ENCODE measurements around the gene CRK. TPM values are rescaled to one million over a fixed set of nuclear protein-coding genes. Genes with fewer than 3 reads are reported as not detected.
A peak's percentile ranks its signal among the peaks of the same experiment; 100 is the strongest.

The CRK gene
- total RNA-seq, 1 donor, result 109 TPM

- no peaks in the 10 kb centered on the region for H3K9me3 ChIP-seq (ENCODE audit: low read depth, low read length)
- DNase-seq (ENCODE audit: insufficient read length, low spot score, missing footprints), result peak; percentile 97
- TF ChIP-seq, protein P1, sequence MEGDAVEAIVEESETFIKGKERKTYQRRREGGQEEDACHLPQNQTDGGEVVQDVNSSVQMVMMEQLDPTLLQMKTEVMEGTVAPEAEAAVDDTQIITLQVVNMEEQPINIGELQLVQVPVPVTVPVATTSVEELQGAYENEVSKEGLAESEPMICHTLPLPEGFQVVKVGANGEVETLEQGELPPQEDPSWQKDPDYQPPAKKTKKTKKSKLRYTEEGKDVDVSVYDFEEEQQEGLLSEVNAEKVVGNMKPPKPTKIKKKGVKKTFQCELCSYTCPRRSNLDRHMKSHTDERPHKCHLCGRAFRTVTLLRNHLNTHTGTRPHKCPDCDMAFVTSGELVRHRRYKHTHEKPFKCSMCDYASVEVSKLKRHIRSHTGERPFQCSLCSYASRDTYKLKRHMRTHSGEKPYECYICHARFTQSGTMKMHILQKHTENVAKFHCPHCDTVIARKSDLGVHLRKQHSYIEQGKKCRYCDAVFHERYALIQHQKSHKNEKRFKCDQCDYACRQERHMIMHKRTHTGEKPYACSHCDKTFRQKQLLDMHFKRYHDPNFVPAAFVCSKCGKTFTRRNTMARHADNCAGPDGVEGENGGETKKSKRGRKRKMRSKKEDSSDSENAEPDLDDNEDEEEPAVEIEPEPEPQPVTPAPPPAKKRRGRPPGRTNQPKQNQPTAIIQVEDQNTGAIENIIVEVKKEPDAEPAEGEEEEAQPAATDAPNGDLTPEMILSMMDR (IDR thresholded peaks at IDR 0.05; ENCODE audit: extremely low read depth, low read depth, low read length), result no peak
- H3K4me3 ChIP-seq (ENCODE audit: insufficient read depth, low read length), result no peak overlapping the region
- H4K20me1 ChIP-seq (ENCODE audit: insufficient read depth, low read length), result no peaks in the 10 kb centered on the region
- H3K27ac ChIP-seq (ENCODE audit: low read depth, low read length), result peak overlapping the region; percentile 11
- H3K36me3 ChIP-seq (ENCODE audit: insufficient read depth, low read length), result no peaks in the 10 kb centered on the region
- no peaks in the 10 kb centered on the region for H3K79me2 ChIP-seq (ENCODE audit: insufficient read depth, low read length)
- no peak overlapping the region for H2AFZ ChIP-seq (ENCODE audit: low read length)
- H3K27me3 ChIP-seq (ENCODE audit: insufficient read depth, low read length), result no peaks in the 10 kb centered on the region
- peaks cover 18% of the 10 kb centered on the region for H3K4me1 ChIP-seq (ENCODE audit: insufficient read depth, low read length)
- H3K4me2 ChIP-seq (ENCODE audit: insufficient read depth, low read length), result no peak overlapping the region
These were observed 42.8 kb upstream of the CRK start for GRCh38 chr17:1498869-1499268.

DNA sequence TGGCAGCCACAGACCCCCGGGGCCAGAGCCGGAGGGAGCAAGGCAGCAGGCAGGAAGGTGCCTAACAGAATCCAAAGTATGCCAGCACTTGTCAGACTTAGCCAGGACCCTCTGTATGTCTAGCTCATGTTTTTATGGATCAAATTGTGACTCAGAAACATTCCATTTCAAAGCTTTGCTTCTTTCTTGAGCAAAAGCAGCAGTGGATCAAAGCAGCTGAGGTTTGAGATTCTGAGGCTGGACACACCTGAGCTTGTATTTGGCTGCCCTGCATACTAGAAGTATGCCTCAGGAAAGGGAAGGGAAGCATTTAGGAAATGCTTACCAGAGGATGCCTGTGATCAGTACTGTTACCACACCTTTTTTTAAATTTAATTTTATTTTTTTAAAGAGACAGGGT lies 42.2 kb upstream of the CRK start:
- Histone ChIP-seq H4K20me1 (ENCODE audit: insufficient read depth, low read length) (no peaks in the 10 kb centered on the region), H2AFZ (ENCODE audit: low read length) (no peak overlapping the region), H3K4me3 (ENCODE audit: insufficient read depth, low read length) (no peak overlapping the region), H3K4me1 (ENCODE audit: insufficient read depth, low read length) (peaks cover 18% of the 10 kb centered on the region), H3K36me3 (ENCODE audit: insufficient read depth, low read length) (no peaks in the 10 kb centered on the region), H3K4me2 (ENCODE audit: insufficient read depth, low read length) (no peak overlapping the region), H3K27ac (ENCODE audit: low read depth, low read length) (peak overlapping the region; percentile 11), H3K27me3 (ENCODE audit: insufficient read depth, low read length) (no peaks in the 10 kb centered on the region), H3K9me3 (ENCODE audit: low read depth, low read length) (no peaks in the 10 kb centered on the region), H3K79me2 (ENCODE audit: insufficient read depth, low read length) (no peaks in the 10 kb centered on the region)
- TF ChIP-seq, protein P1 (IDR thresholded peaks at IDR 0.05; ENCODE audit: extremely low read depth, low read depth, low read length), result no peak
- DNase-seq (ENCODE audit: insufficient read length, low spot score, missing footprints), result peak; percentile 85

DNA sequence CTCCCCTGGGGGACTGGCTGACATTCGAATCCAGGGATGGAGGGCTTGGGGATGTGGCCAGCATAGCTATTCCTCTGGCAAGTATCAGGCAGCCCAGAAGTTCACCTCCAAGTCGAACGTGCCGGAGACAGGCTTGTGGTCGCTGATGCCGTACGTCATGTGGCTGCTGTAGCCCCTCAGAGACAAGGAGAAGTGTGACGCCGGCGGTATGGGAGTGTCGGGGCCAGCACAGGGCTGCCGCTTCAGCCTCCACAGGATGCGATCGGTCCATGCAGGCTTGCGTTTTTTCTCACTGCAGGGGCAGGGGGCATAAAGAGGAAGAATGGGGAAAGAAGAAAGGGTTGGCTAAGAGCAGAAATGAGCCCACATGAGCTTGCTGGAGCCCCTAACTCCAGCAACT lies 41.8 kb upstream of the CRK start:
- no peaks in the 10 kb centered on the region for H4K20me1 ChIP-seq (ENCODE audit: insufficient read depth, low read length)
- H3K4me1 ChIP-seq (ENCODE audit: insufficient read depth, low read length), result peaks cover 18% of the 10 kb centered on the region
- no peaks in the 10 kb centered on the region for H3K36me3 ChIP-seq (ENCODE audit: insufficient read depth, low read length)
- no peak overlapping the region for H3K27ac ChIP-seq (ENCODE audit: low read depth, low read length)
- H3K4me3 ChIP-seq (ENCODE audit: insufficient read depth, low read length), result no peak overlapping the region
- H3K9me3 ChIP-seq (ENCODE audit: low read depth, low read length), result no peaks in the 10 kb centered on the region
- TF ChIP-seq, protein P1 (IDR thresholded peaks at IDR 0.05; ENCODE audit: extremely low read depth, low read depth, low read length), result no peak
- no peak overlapping the region for H2AFZ ChIP-seq (ENCODE audit: low read length)
- H3K27me3 ChIP-seq (ENCODE audit: insufficient read depth, low read length), result no peaks in the 10 kb centered on the region
- H3K4me2 ChIP-seq (ENCODE audit: insufficient read depth, low read length), result no peak overlapping the region
- H3K79me2 ChIP-seq (ENCODE audit: insufficient read depth, low read length), result no peaks in the 10 kb centered on the region
- DNase-seq (ENCODE audit: insufficient read length, low spot score, missing footprints), result no peak

DNA sequence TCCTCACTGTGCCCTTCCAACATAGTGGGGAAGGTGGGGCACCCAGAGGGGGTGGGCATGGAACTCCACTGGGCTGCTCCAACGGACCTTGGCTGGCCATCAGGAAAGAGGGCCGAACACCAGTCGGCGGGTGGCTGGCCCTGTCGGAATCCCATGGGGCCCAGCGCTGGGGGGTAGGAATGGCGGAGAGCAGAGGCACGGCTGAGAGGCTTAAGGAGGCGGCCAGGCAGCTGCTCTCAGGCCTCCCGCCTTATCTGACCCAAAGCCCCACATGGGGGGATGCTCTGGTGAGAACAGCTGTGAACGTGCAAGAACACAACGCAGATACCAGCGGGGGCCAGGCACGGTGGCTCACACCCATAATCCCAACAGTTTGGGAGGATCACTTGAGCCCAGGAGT lies 40.8 kb upstream of the CRK start:
- no peaks in the 10 kb centered on the region for H3K27me3 ChIP-seq (ENCODE audit: insufficient read depth, low read length)
- H3K4me3 ChIP-seq (ENCODE audit: insufficient read depth, low read length), result no peak overlapping the region
- no peaks in the 10 kb centered on the region for H3K79me2 ChIP-seq (ENCODE audit: insufficient read depth, low read length)
- no peak overlapping the region for H3K27ac ChIP-seq (ENCODE audit: low read depth, low read length)
- H3K9me3 ChIP-seq (ENCODE audit: low read depth, low read length), result no peaks in the 10 kb centered on the region
- TF ChIP-seq, protein P1 (IDR thresholded peaks at IDR 0.05; ENCODE audit: extremely low read depth, low read depth, low read length), result no peak
- H3K36me3 ChIP-seq (ENCODE audit: insufficient read depth, low read length), result no peaks in the 10 kb centered on the region
- DNase-seq (ENCODE audit: insufficient read length, low spot score, missing footprints), result no peak
- H3K4me1 ChIP-seq (ENCODE audit: insufficient read depth, low read length), result peaks cover 18% of the 10 kb centered on the region
- H3K4me2 ChIP-seq (ENCODE audit: insufficient read depth, low read length), result no peak overlapping the region
- H2AFZ ChIP-seq (ENCODE audit: low read length), result no peak overlapping the region
- H4K20me1 ChIP-seq (ENCODE audit: insufficient read depth, low read length), result no peaks in the 10 kb centered on the region

All from osteoblast (primary cell).